K562 (cell line): ENCODE measurements around the gene LRP1-AS. TPM values are rescaled to one million over a fixed set of nuclear protein-coding genes. Genes with fewer than 3 reads are reported as not detected.
A peak's percentile ranks its signal among the peaks of the same experiment; 100 is the strongest.

Source experiments
- ASH1L ChIP-seq: fragments of 450-650 bp; IDR thresholded peaks from 2 replicates; pipeline ENCODE4 v1.6.1; 2018; ENCODE audit warnings: borderline replicate concordance, mild to moderate bottlenecking, low read depth; ENCODE audit not compliant: partially characterized antibody
- ATF4 ChIP-seq: fragments of 450-650 bp; formaldehyde crosslinking; IDR thresholded peaks from 2 replicates; pipeline ENCODE4 v1.4.0; 2022; ENCODE audit warnings: mild to moderate bottlenecking, moderate library complexity
- C11orf30 ChIP-seq: fragments of 450-650 bp; IDR thresholded peaks from 2 replicates; pipeline ENCODE4 v1.6.1; 2016; ENCODE audit warnings: low read depth, mild to moderate bottlenecking
- ILK ChIP-seq: fragments of 450-650 bp; IDR thresholded peaks from 2 replicates; pipeline ENCODE4 v1.6.1; 2016; ENCODE audit warnings: missing genetic modification characterization, low read depth, mild to moderate bottlenecking, missing compliant biosample characterization, moderate library complexity, borderline replicate concordance
- JUND ChIP-seq, 2 experiments: IDR thresholded peaks; 2 replicates in 1 of 2; 3 replicates in 1 of 2; pipeline ENCODE4 v1.6.1; 2011; ENCODE audit warnings: borderline replicate concordance in 2 of 2, low read depth in 2 of 2, low read length in 2 of 2, improper control_type of control experiment in 1 of 2, missing biosample characterization in 1 of 2, missing genetic modification characterization in 1 of 2, missing genetic modification reagents in 1 of 2
- KDM1A ChIP-seq, 2 experiments: fragments of 450-650 bp; IDR thresholded peaks; 2 replicates each; pipeline ENCODE4 v1.6.1; 2016; ENCODE audit warnings: mild to moderate bottlenecking in 2 of 2
- KLF16 ChIP-seq: IDR thresholded peaks from 2 replicates; pipeline ENCODE4 v1.6.1; 2016; ENCODE audit warnings: antibody characterized with exemption
- NR2F6 ChIP-seq: fragments of 450-650 bp; formaldehyde crosslinking; IDR thresholded peaks from 2 replicates; pipeline ENCODE4 v1.4.0; 2020; ENCODE audit warnings: mild to moderate bottlenecking
- RBM17 ChIP-seq: fragments of 200-400 bp; formaldehyde crosslinking; IDR thresholded peaks from 2 replicates; pipeline ENCODE4 v1.6.1; 2017; ENCODE audit warnings: low read depth, mild to moderate bottlenecking, low read length, borderline replicate concordance
- TEAD1 ChIP-seq, 2 experiments: fragments of 450-650 bp in 1 of 2; sonication (generic) in 1 of 2; formaldehyde crosslinking; IDR thresholded peaks; 2 replicates each; pipeline versions ENCODE4 v1.4.0 to v1.8.0; 2020 to 2022; ENCODE audit warnings: mild to moderate bottlenecking in 2 of 2, missing genetic modification reagents in 1 of 2
- TSHZ1 ChIP-seq: fragments of 250-450 bp; sonication (Bioruptor Pico); IDR thresholded peaks from 2 replicates; pipeline ENCODE4 v1.4.0; 2020; ENCODE audit warnings: mild to moderate bottlenecking, moderate library complexity
- U2AF2 ChIP-seq: fragments of 200-400 bp; formaldehyde crosslinking; optimal IDR thresholded peaks from 2 replicates; pipeline ENCODE3; 2017; ENCODE audit warnings: low read depth, mild to moderate bottlenecking, low read length
- YBX1 ChIP-seq: fragments of 450-650 bp; IDR thresholded peaks from 2 replicates; pipeline ENCODE4 v1.7.1; 2016; ENCODE audit warnings: mild to moderate bottlenecking
- ZKSCAN8 ChIP-seq: fragments of 200-800 bp; sonication (Bioruptor generic); IDR thresholded peaks from 2 replicates; pipeline ENCODE4 v1.6.1; 2016; ENCODE audit warnings: missing genetic modification characterization, missing compliant biosample characterization
- ZNF277 ChIP-seq: fragments of 250-450 bp; sonication (Bioruptor Pico); IDR thresholded peaks from 2 replicates; pipeline ENCODE4 v1.8.0; 2022; ENCODE audit warnings: inconsistent platforms, mild to moderate bottlenecking, moderate library complexity, borderline replicate concordance
- ZNF280B ChIP-seq: fragments of 250-450 bp; sonication (Bioruptor Pico); IDR thresholded peaks from 2 replicates; pipeline ENCODE4 v1.5.1; 2021; ENCODE audit warnings: mild to moderate bottlenecking
- ZNF395 ChIP-seq: fragments of 200-800 bp; sonication (Bioruptor generic); IDR thresholded peaks from 2 replicates; pipeline ENCODE4 v1.6.1; 2017; ENCODE audit warnings: missing genetic modification characterization, missing compliant biosample characterization
- ZNF431 ChIP-seq: sonication (generic); formaldehyde crosslinking; IDR thresholded peaks from 2 replicates; pipeline ENCODE4 v1.8.0; 2022; ENCODE audit warnings: mild to moderate bottlenecking, missing genetic modification reagents
- ZNF444 ChIP-seq: fragments of 250-450 bp; sonication (Bioruptor Pico); IDR thresholded peaks from 2 replicates; pipeline ENCODE4 v1.4.0; 2020; ENCODE audit warnings: mild to moderate bottlenecking, moderate library complexity
- polyA plus RNA-seq, 8 experiments: library from polyadenylated mRNA; depleted of rRNA in 4 of 8; stranded (reverse) in 5 of 8; unstranded in 3 of 8; fragments of >200 nt; fragmentation: Nextera tagmentation in 2 of 8; fragmentation: Illumina TruSeq in 1 of 8; extraction: Ambion mirVana in 2 of 8; extraction: Trizol in 1 of 8; gene quantifications; 2 replicates each; pipeline versions ENCODE4 v1.2.1 to v1.2.3, GENCODE V29; 2011 to 2014; ENCODE audit warnings: inconsistent platforms in 1 of 8, missing spikeins in 1 of 8
- total RNA-seq, 7 experiments: library from RNA; depleted of rRNA in 6 of 7; stranded (reverse); fragments of >200 nt in 6 of 7; fragmentation: Illumina TruSeq in 2 of 7; extraction: Trizol in 2 of 7; gene quantifications; 2 replicates each; pipeline versions ENCODE4 v1.2.1 to v1.2.3, GENCODE V29; 2011 to 2021; ENCODE audit warnings: low replicate concordance in 1 of 7

Gene LRP1-AS
- total and polyA plus RNA-seq, 9 of the 15 experiments (the other 6 are each of a cell fraction or from before 2014, with no cell fraction given) = not detected

GRCh38 chr12:57116580-57117281 lies 30.7 kb downstream of the LRP1-AS start (continued):
- no peak for TF ChIP-seq TSHZ1 (CRISPR knock-in tag)
- peak; percentile 42; the same call in 1 of the 2 replicates for TF ChIP-seq KLF16
- TF ChIP-seq ASH1L = no peak
- TF ChIP-seq C11orf30 = no peak
- no peak for TF ChIP-seq JUND (IDR thresholded peaks at IDR 0.05; ENCODE audit: borderline replicate concordance, low read depth, low read length)
- 0 out of 3 replicates have a peak, but pooled peaks have one; percentile 23 for TF ChIP-seq JUND (tag; IDR thresholded peaks at IDR 0.05; ENCODE audit: borderline replicate concordance, low read depth, low read length)
- no peak for TF ChIP-seq NR2F6 (CRISPR knock-in tag)
- no peak for TF ChIP-seq U2AF2
- peak; percentile 87 to 88 for TF ChIP-seq KDM1A (IDR thresholded peaks at IDR 0.05)
- no peak for TF ChIP-seq RBM17
- no peak for TF ChIP-seq ZNF395
- no peak for TF ChIP-seq ZNF444
- no peak for TF ChIP-seq ZNF280B
- TF ChIP-seq ATF4 (CRISPR knock-in tag) = no peak
- TF ChIP-seq ILK (tag) = no peak
- no peak for TF ChIP-seq ZNF277 (CRISPR knock-in tag)
- TF ChIP-seq YBX1 = no peak
- no peak for TF ChIP-seq ZKSCAN8 (CRISPR knock-in tag)
- no peak for TF ChIP-seq ZNF431 (CRISPR knock-in tag)
- no peak for TF ChIP-seq TEAD1 (CRISPR knock-in tag; IDR thresholded peaks at IDR 0.05)
